ENCODE results near the gene GDPD3.
"Not testable (repeated sequence)": the region's sequence is repeated elsewhere in the genome, so short reads cannot be mapped to it uniquely, and the experiment has no call there.

GDPD3 gene

GRCh38 chr16:30122604-30123160 lies 9.3 kb upstream of the GDPD3 start:
- DNase-seq, result no peak

GRCh38 chr16:30121741-30122571 lies 8.6 kb upstream of the GDPD3 start:
- no peak for DNase-seq

GRCh38 chr16:30120340-30121105 lies 7.2 kb upstream of the GDPD3 start:
- no peak for DNase-seq

- DNase-seq, result no peak
Observed at GRCh38 chr16:30119428-30119827, 6.1 kb upstream of the GDPD3 start.

- no peak for DNase-seq
Observed at GRCh38 chr16:30117768-30118167, 4.4 kb upstream of the GDPD3 start.

GRCh38 chr16:30116291-30117207 lies 3.2 kb upstream of the GDPD3 start:
- no peak for DNase-seq

- DNase-seq, result no peak
Observed at GRCh38 chr16:30115238-30115637, 1.9 kb upstream of the GDPD3 start.

- DNase-seq, result not testable (repeated sequence)
Observed at GRCh38 chr16:30114833-30115232, 1.5 kb upstream of the GDPD3 start.

- DNase-seq, result no peak
Observed at GRCh38 chr16:30114411-30114810, 1.1 kb upstream of the GDPD3 start.

- DNase-seq, result no peak
Observed at GRCh38 chr16:30113711-30114333, 485 bp upstream of the GDPD3 start.

GRCh38 chr16:30112197-30113030 lies 923 bp downstream of the GDPD3 start:
- DNase-seq, result peak in 1 of 2 experiments; percentile 46

GRCh38 chr16:30110661-30111060 lies 2.7 kb downstream of the GDPD3 start:
- DNase-seq, result no peak

GRCh38 chr16:30108059-30108850 lies 5.1 kb downstream of the GDPD3 start:
- no peak for DNase-seq

GRCh38 chr16:30104492-30104891 lies 8.8 kb downstream of the GDPD3 start:
- no peak for DNase-seq

- no peak for DNase-seq
Observed at GRCh38 chr16:30104090-30104489, 9.2 kb downstream of the GDPD3 start.

- no peak for DNase-seq
Observed at GRCh38 chr16:30096862-30097563, 16.3 kb downstream of the GDPD3 start.

- peak; percentile 21 to 90 for DNase-seq
Observed at GRCh38 chr16:30096105-30096861, 17.1 kb downstream of the GDPD3 start, which contains the start of gene YPEL3. YPEL3 (minus strand) TSS chr16:30096213; CDS start chr16:30095482, 731 bp downstream.

- no peak for DNase-seq
Observed at GRCh38 chr16:30095166-30096078, 17.9 kb downstream of the GDPD3 start.

All from NCI-H446 (cell line).